CD4-positive, alpha-beta T cell treated with Interleukin-6 at 100 ng/mL for 8 hours (primary cell): ENCODE measurements around the gene SEPTIN12.

Experiments used
- DNase-seq: peaks from one replicate; pipeline ENCODE4 v3.0.0-alpha.2; 2020; ENCODE audit warnings: mixed read lengths, low spot score

Gene SEPTIN12

DNA sequence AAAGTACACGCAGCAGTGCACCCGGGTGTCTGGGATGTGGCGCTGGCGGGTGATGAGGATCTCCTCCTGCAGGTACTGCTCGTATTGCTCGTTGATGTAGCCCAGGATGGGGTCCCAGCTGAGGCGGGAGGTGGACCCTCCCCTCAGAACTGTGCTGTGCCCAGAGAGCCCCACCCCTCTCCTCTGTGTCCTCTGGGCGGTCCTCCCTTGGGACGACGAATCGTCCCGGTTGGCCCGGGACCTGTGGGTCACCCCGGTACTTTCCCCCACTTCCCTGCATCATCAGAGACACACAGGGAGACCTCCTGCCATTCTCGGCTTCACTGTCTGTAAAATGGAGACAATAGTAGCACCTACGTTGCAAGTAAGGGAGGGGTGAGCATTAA, 4.2 kb downstream of the SEPTIN12 start:
- DNase-seq = no peak

DNA sequence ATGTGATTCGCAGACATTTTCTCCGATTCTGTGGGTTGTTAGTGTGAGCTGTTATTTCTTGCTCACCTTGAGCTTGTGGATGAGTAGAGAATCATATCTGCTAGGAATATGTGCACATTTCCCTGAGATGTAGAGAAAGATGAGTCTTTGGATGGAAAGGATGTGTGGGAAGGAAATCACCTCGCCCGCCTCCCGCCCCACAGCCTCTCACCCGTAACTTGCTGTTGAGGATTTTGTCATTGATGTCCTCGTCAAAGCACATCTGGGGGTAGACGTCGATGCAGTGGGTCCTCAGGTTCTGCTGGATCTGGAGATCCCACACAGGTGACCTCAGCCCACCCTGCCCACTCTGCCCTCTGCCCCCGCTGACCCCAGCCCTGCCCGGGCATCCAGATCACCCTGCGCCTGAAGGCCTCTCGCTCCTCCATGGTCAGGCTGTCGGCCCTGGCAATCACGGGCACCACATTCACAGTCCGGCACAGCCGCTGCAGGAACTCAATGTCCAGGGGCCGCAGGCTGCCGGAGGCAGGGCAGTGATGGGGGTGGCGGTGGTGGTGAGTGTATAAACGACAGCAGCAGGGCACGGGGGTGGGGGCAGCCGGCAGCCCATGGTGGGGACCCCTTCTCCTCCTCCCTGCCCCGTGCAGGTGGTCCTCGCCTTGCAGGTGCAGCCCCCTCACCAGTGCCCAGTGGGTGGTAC, 4.7 kb downstream of the SEPTIN12 start:
- no peak for DNase-seq

DNA sequence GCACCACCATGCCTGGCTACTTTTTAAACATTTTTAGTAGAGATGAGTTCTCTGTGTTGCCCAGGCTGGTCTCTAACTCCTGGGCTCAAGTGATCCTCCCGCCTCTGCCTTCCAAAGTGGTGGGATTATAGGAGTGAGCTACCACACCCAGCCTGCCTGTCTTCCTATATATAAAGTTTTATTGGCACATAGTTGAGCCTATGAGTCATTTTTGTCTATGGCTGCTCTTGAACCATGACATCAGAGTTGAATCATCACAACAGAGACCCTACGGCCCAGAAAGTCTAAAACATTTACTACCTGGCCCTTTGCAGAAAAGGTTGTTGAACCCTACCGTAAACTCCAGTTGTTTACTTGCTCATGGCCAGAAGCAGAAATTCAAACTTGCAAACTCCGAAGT, 7.9 kb downstream of the SEPTIN12 start:
- DNase-seq = no peak

DNA sequence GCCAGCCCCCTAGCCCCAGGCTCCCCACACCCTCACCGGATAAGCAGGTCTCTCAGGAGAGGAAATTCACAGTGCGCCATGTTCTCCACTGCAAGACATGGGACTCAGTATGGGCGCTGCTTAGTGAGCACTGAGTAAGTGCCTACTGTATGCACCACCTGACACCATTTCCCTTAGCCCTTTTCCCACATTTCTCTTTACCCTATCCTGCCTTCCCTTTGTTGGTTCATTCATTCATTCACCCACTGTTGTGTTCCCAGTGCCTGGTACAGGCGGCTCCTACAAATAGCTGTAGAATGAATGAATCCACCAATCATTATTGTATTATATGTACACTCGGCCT, 10.1 kb downstream of the SEPTIN12 start:
- no peak for DNase-seq

DNA sequence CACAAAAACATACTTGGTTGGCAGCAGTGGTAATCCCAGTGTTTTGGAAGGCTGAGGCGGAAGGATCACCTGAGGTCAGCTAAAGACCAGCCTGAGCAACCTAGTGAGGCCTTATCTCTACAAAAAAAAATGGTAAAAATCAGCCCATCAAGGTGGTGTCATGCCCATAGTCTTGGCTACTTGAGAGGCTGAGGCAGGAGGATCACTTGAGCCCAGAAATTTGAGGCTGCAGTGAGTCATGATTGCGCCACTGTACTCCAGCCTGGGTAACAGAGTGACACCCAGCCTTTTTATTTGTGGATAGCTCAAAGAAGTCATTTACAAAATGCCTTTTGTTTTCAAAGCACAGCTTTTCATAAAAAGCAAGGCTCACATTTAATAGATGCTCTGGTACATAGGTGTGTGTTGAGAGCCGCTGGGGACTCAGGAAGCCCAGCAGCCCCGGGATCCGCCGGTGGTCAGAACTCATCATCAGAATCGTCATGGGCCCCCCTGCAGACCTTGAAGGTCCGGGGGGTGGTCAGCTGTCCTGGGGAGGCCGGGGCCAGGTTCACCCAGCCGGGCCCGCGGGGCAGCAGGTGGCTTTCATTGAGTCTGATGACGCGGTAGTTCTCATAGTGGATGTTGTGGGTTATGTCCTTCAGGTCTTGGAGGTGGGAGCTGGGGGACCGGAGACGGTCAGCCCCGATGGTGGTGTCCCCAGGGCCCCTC, 10.7 kb downstream of the SEPTIN12 start:
- no peak for DNase-seq

DNA sequence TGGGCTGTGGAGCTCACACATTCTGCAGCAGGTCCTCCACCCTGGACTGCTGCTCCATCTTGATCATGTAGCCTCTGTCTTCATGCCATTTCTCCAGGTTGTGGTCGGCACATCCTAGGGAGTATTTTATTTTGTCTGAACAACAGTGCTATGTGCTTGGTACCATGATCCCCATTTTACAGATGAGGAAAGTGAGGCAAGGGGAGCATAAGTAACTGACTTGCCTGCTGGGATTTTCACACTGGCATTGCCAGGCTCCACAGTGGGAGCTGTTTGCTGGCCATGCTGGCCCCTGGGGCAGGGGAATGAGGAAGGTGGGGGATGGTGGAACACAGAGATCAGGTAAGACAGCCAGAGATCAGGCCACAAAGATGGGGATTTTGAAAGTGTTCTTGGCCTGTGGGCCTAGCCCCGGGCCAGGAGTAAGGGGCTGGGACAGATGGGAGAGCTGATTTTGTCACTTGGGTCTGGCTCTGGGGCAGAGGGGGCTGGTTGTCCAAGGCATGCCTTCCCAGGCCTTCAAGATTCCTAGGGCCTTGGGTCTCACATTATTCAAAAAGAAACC, 11.9 kb downstream of the SEPTIN12 start:
- DNase-seq = no peak

DNA sequence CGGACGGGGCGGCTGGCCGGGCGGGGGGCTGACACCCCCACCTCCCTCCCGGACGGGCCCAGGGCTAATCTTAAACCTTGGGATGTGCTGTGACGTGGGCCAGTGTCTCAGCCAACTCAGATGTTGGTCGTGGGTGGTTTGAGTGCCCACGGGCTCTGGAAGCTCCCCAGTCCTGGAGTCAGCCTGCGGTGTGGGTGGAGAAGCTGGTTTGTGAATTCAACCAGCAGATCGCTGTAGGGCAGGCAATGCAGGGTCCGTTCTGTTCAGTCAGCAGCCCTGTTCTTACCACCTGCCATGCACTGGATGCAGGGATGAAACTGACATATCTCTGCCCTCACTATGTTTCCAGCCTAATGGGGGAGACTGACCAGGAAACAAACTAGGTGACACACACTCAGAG, 13.1 kb downstream of the SEPTIN12 start:
- no peak for DNase-seq

DNA sequence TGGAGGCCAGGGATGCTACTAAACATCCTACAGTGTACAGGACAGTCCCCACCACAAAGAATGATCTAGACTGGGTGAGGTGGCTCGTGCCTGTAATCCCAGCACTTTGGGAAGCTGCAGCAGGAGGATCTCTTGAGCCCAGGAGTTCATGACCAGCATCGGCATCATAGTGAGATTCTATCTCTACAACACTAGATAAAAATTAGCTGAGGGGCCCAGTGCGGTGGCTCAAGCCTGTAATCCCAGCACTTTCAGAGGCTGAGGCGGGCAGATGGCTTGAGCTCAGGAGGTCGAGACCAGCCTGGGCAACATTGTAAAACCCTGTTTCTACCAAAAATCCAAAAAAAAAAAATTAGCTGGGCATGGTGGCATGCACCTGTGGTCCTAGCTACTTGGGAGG, 15.8 kb downstream of the SEPTIN12 start:
- DNase-seq = no peak

DNA sequence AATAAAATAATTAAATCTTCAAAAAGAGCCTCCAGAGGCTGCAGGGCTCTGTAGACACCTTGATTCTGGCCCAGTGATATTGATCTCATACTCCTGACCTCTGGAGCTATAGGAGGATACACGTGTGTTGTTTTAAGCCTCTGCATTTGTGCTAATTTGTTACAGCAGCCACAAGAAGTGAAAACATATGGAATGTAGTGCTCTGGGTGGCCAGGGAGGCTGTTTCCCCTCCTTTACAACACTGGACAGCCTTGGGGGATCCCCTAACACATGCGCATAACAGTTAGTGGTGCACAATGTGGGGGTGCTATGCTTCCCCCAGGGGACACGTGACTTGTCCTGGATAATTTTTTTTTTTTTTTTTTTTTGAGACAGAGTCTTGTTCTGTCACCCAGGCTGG, 16.5 kb downstream of the SEPTIN12 start:
- DNase-seq = no peak

DNA sequence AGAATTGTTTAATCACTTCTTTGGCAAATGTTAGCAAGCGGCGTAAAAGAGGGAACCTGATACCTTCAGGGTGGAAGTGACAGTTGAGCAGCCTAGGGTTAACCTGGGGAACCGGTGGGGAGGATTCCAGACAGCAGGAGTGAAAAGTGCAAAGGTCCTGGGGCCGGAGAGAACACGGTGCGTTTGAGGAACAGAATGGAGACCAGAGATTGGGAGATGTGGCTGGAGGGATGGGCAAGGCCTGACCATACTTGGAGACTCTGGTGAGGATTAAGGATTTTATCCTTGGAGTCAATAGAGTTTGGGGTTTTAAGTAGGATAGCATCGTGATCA, 18.9 kb downstream of the SEPTIN12 start:
- DNase-seq = no peak

DNA sequence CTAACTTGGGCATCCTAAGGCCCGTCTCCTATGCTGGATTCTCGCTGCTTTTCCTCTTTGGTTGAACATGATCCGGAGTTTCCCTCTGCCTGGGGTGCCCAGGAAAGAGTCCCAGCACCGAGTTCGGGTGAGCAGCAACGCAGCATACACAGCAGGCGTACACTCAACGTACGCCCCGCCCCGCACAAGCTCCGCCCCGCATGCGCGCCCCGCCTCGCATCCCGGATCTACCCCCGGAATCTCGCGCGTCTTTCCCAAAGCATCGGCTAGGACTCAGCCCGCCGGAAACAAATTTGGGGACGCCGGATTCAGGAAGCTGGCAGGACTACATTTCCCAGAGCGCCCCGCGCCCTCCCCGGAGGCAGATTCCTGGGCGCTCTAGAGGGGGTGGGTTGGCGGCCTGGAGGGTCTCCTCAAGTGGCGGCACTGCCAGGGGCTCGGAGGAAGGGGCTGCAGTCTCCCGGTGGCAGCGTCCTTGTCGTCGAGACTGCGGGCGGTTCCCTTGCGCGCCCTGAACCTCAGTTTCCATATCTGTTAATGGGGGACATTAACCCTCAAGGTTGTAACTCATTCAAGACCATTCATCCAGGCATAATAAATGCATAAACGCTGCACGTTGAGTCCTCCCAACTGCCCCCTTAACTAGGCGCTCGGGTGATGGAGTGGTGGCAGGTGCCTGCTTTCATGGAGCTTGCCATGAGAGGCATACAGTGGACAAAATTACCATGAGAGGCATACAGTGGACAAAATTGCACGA, 19.4 kb downstream of the SEPTIN12 start:
- DNase-seq = peak; percentile 89

DNA sequence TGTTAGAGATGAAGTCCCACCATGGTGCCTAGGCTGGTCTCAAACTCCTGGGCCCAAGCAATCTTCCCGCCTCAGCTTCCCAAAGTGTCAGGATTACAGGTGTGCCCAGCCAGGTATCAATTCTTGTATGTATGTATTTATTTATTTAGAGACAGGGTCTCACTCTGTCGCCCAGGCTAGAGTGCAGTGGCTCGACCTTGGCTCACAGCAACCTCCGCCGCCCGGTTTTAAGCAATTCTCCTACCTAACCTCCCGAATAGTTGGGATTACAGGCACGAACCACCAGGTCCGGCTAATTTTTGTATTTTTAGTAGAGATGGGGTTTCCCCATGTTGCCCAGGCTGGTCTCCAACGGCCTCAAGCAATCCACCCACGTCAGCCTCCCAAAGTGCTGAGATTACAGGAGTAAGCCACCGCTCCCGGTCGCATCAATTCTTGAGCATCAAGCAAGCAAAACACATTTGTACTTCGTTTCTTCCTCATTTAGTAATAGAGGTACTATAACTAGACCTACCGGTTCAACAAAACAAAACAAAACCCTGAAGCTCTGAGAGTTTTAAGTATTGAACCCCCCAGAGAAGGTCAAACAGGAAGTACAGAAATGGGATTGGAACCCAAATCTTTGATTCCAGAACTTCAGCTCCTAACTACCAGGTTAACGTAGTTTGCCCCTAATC, 20.1 kb downstream of the SEPTIN12 start:
- no peak for DNase-seq

DNA sequence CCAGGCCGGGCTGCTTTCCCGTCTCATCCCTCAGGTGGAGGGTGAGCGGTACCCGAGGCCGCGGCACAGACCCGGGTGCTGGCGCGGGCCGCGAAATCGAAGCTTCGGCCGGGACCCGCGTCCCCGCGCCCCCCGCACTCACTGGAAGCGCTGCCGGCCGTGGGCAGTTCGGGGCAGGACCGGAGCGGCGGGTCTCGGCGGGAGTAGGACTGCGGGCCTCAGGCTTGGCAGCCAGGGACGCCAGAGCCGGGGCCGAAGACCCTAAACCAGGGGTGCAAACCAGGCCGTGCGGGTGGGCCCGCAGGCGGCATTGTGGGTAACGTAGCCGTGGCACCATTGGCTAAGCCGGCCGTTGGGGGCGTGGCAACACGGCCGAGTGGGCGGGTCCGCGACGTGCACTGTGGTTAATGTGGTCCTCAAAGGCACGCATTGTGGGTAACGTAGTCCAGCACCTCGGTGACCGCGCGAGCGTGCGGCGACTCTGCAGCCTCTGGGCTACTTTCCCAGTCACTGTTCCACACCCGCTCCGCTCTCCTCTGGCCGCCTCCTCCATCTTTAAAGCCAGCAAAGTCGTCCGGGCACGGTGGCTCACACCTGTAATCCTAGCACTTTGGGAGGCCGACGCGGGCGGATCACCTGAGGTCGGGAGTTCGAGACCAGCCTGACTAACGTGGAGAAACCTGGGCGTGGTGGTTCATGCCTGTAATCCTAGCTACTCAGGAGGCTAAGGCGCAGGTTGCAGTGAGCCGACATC, 21.1 kb downstream of the SEPTIN12 start, which contains the start of gene ZNF500:
TSS of gene ZNF500 (minus strand) at position 288 of the 754 bp plus-strand sequence. CDS start 1,184 bp downstream, outside the sequence.
- peak; percentile 95 for DNase-seq

DNA sequence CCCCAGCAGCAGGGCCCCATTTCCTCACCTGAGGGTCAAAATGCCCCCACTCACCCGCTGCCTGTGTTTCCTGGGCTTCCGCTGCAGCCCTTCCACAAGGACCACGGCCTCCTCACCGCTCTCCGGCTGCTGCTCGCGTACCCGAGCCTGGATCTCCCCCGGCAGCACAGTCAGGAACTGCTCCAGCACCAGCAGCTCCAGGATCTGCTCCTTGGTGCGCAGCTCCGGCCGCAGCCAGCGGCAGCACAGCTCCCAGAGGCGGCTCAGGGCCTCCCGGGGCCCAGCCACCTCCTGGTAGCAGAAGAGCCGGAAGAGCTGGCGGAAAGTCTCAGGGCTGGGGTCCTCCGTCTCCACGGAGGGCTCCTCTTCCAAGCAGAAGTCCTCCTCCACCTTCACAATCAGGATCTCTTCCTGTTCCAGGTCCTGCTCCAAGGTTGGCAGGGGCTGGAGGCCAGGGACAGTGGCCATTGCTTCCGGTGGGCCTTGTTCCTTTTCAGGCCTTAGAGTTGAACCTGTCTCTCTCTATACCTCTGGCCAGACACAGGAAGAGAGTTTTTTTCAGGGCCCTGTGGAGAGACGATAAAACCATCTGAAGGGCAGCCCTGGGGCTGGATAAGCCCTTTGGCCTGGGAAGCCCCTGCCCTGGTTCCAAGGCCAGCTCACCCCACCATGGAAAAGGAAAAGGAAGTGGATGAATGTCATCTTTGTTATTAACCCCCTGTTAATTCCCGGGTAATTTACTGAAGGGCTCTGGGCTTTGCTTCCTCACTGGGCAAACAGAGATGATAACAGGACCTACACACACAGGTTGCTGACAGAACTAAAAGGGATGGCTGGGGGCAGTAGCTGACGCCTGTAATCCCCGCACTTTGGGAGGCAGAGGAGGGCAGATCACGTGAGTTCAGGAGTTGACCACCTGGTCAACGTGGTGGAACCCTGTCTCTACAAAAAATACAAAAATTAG, 22.4 kb downstream of the SEPTIN12 start:
- no peak for DNase-seq

DNA sequence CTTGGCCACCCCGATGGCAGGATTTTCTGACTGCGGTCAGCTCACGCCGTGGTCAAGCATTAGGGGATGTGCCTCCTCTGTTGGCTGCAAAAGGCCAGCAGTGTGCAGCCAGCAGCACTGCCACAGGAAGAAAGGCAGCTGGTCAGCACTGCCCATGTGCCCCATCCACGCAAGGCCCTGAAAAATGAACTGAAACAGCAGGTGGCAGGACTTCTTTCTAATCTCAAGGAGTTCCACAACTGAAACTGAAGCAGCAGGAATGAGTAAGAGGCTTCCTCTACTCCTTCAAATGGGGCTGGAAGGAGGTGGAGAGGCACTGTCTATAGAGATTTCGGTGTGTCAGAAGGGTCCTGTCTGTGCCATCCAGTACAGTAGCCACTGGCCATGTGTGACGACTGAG, 24.4 kb downstream of the SEPTIN12 start:
- DNase-seq = no peak

DNA sequence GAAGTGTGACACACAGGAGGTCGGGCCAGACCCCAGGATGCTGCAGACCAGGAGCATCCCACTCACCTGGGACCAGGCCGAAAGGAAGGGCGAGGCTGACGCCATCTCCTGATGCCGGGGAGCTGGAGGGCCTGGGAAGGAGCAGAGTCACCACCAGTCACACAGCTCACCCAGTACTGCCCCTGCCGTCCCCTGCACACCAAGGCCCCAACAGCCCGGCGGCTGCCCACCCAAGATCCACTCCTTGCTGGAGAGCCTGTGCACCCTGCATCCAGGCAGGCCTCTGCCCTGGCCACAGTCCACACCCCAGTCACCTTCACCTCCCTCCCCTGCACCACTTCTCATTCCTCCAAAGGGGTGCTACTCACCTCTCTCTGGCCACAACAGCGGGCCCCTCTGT, 25.9 kb downstream of the SEPTIN12 start:
- DNase-seq = no peak

DNA sequence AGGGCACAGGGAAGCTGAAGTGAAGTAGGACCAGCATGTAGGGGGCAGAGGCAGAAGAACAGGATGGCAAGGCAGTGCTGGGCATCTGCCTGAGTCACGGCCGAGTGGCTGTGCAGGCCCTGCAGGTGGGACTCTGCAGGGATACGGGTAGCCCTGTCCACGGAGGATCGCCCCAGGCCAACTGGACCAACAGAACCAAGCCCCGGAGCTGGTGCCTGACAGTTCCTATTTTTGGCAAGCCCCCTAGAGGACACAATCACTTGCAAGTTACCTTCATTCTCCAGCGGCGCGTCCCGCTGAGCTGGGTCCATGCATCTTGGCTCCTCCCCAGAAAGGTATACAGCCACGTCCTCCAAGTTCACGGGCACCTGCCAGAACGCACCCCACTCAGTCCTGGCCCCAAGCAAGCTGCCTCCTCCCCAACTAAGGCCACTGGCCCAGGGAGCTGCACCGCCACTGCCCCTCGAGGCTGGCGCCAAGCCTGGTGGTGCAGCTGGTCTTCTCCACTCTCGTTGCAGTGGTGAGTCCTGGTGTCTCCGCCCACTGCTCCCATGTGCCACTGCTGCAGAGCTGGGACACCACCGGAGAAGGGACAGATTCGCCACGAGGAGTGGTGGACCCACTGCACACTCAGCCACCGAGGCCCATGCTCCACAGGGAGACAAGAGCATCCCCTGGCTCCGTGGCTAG, 27.8 kb downstream of the SEPTIN12 start:
- no peak for DNase-seq

DNA sequence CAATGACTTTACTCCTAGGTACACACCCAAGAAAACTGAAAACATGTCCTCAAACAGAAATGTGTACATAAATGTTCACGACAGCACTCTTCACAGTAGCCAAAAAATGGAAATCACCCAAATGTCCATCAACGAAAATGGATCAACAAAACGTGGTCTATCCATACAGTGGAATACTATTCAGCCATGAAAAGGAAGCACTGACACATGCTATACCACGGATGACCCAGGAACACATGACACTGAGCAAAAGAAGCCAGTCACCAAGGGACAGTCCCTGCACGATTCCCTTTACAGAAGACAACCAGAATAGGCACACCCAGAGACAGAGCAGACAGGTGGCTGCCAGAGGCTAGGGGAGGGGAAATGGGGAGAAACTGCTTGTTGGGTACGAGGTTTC, 32.5 kb downstream of the SEPTIN12 start:
- no peak for DNase-seq

DNA sequence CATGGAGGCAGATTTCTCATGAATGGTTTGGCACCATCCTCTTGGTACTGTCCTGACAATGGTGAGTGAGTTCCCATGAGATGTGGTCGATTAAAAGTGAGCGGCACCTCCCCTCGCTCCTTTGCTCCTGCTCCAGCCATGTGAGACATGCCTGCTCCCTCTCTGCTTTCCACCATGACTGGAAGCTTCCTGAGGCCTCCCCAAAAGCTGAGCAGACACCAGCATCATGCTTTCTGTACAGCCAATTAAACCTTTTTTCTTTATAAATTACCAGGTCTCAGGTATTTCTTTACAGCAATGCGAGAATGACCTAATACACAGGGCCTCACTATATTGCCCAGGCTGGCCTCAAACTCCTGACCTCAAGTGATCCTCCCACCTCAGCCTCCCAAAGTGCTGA, 33.3 kb downstream of the SEPTIN12 start:
- no peak for DNase-seq

DNA sequence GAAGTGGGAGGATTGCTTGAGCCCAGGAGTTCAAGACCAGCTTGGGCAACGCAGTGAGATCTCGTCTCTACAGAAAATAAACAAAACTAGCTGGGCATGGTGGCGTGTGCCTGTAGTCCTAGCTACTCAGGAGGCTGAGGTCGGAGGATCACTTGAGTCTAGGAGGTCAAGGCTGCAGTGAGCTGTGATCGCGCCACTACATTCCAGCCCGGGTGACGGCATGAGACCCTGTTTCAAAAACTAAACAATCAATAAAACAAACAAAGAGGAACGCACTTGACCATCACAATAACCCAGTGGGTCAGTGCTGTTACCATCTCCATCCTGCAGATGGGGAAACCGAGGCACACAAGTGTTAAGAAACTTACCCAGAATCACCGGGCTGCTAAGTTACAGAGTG, 34.9 kb downstream of the SEPTIN12 start:
- DNase-seq = no peak
